Neural crest cell (in vitro differentiated cells): Measurements from ENCODE around the gene TMEM144. TPM values are rescaled to one million over a fixed set of nuclear protein-coding genes. Genes with fewer than 3 reads are reported as not detected.

ENCODE experiments used
- DNase-seq: peaks from one replicate; pipeline ENCODE4 v3.0.0; 2021; ENCODE audit warnings: low read depth, mixed read lengths, low spot score
- H3K27ac Mint-ChIP-seq: one replicate; pipeline ENCODE4 v1.8.0; 2021; ENCODE audit warnings: mild to moderate bottlenecking, mixed read lengths; ENCODE audit not compliant: unreplicated experiment
- H3K27me3 Mint-ChIP-seq: 2 replicates; pipeline ENCODE4 v1.8.0; 2021; ENCODE audit warnings: low read depth, mild to moderate bottlenecking, mixed read lengths
- H3K36me3 Mint-ChIP-seq: 2 replicates; pipeline ENCODE4 v1.8.0; 2021; ENCODE audit warnings: low read depth, mild to moderate bottlenecking, mixed read lengths
- H3K4me1 Mint-ChIP-seq: 2 replicates; pipeline ENCODE4 v1.8.0; 2021; ENCODE audit warnings: mixed read lengths
- H3K4me3 Mint-ChIP-seq: one replicate; pipeline ENCODE4 v1.8.0; 2021; ENCODE audit warnings: mild to moderate bottlenecking, mixed read lengths
- H3K9me3 Mint-ChIP-seq: 2 replicates; pipeline ENCODE4 v1.8.0; 2021; ENCODE audit warnings: mixed read lengths
- CTCF ChIP-seq: fragments of 200-600 bp; sonication (generic); conservative IDR thresholded peaks from 2 replicates; pipeline ENCODE4 v1.5.0; 2021; ENCODE audit warnings: antibody characterized with exemption, mild to moderate bottlenecking
- total RNA-seq: library from RNA; stranded (reverse); gene quantifications from 2 replicates; pipeline ENCODE4 v1.2.1, GENCODE V29; 2021

The TMEM144 gene
- total RNA-seq, 1 donor from 2014 or later, result 1.8 TPM

GRCh38 chr4:158236304-158237030 lies 26.2 kb downstream of the TMEM144 start:
- Mint-ChIP-seq H3K4me3 (no peak overlapping the region), H3K4me1 (peaks cover 16% of the 10 kb centered on the region), H3K36me3 (no peaks in the 10 kb centered on the region), H3K27ac (no peak overlapping the region), H3K9me3 (peaks cover 4% of the 10 kb centered on the region), H3K27me3 (no peaks in the 10 kb centered on the region)
- TF ChIP-seq CTCF, result no peak
- no peak for DNase-seq

- Mint-ChIP-seq H3K36me3 (no peaks in the 10 kb centered on the region), H3K27me3 (no peaks in the 10 kb centered on the region), H3K4me3 (no peak overlapping the region), H3K27ac (no peak overlapping the region), H3K4me1 (peaks cover 16% of the 10 kb centered on the region), H3K9me3 (no peaks in the 10 kb centered on the region)
- no peak for TF ChIP-seq CTCF
- no peak for DNase-seq
Measured at GRCh38 chr4:158238575-158238974, 28.3 kb downstream of the TMEM144 start.

GRCh38 chr4:158239196-158239595 lies 28.9 kb downstream of the TMEM144 start:
- H3K4me3 Mint-ChIP-seq, result no peak overlapping the region
- TF ChIP-seq CTCF, result no peak
- no peak for DNase-seq
- H3K4me1 Mint-ChIP-seq, result peaks cover 16% of the 10 kb centered on the region
- no peak overlapping the region for H3K27ac Mint-ChIP-seq
- no peaks in the 10 kb centered on the region for H3K27me3 Mint-ChIP-seq
- H3K36me3 Mint-ChIP-seq, result no peaks in the 10 kb centered on the region
- H3K9me3 Mint-ChIP-seq, result no peaks in the 10 kb centered on the region

GRCh38 chr4:158243071-158243470 lies 32.8 kb downstream of the TMEM144 start:
- H3K4me3 Mint-ChIP-seq, result no peak overlapping the region

GRCh38 chr4:158250321-158250720 lies 40.0 kb downstream of the TMEM144 start:
- no peaks in the 10 kb centered on the region for H3K4me1 Mint-ChIP-seq
- H3K4me3 Mint-ChIP-seq, result no peak overlapping the region
- no peak overlapping the region for H3K27ac Mint-ChIP-seq
- no peaks in the 10 kb centered on the region for H3K36me3 Mint-ChIP-seq
- H3K27me3 Mint-ChIP-seq, result no peaks in the 10 kb centered on the region
- H3K9me3 Mint-ChIP-seq, result no peaks in the 10 kb centered on the region
- no peak for DNase-seq
- TF ChIP-seq CTCF, result no peak

More at GRCh38 chr4:158243071-158243470, 32.8 kb downstream of the TMEM144 start:
- DNase-seq, result no peak
- Mint-ChIP-seq H3K27me3 (no peaks in the 10 kb centered on the region), H3K4me1 (peaks cover 12% of the 10 kb centered on the region), H3K36me3 (no peaks in the 10 kb centered on the region), H3K27ac (no peak overlapping the region), H3K9me3 (no peaks in the 10 kb centered on the region)
- no peak for TF ChIP-seq CTCF
